HCT116 (cell line): ENCODE data around the gene ABCA9. TPM values are rescaled to one million over a fixed set of nuclear protein-coding genes. Genes with fewer than 3 reads are reported as not detected.
A peak's percentile ranks its signal among the peaks of the same experiment; 100 is the strongest.

Experiments used
- ATAC-seq: fragments of 200-7000 bp; cut with Tn5 transposase; 2 replicates; pipeline ENCODE4 v1.9.1; 2020; ENCODE audit warnings: mild to moderate bottlenecking, moderate library complexity
- BruUV-seq: library from RNA; stranded (reverse); fragments of 400-500 nt; replicated peaks from 2 replicates; lab custom pipeline; 2021; lab: Mats Ljungman, UMichigan
- CTCF ChIA-PET: fragments of 300-600 bp; sonication (Branson Sonifier 250); formaldehyde crosslinking; loops from one replicate; lab custom pipeline; 2021; ENCODE audit warnings: antibody characterized with exemption; lab: Charles Lee
- POLR2A ChIA-PET: fragments of 300-600, 350-600 bp; sonication (Branson Sonifier 250); formaldehyde crosslinking; loops from one replicate; lab custom pipeline; 2021; ENCODE audit warnings: antibody characterized with exemption; lab: Charles Lee
- RAD21 ChIA-PET, 2 experiments: fragments of 300-600 bp; sonication (Branson Sonifier 250); formaldehyde crosslinking; loops; one replicate each; lab custom pipeline; 2023; ENCODE audit warnings: low total read pairs in 2 of 2; ENCODE audit not compliant: uncharacterized antibody in 2 of 2, unreplicated experiment in 2 of 2, low non-redundant PET in 1 of 2; lab: Charles Lee
- DNase-seq: peaks from one replicate; pipeline ENCODE4 v3.0.0-alpha.2; 2010; ENCODE audit warnings: low read depth, low spot score
- H2AFZ ChIP-seq: fragments of 200-600 bp; shearing (Covaris generic), sonication (generic); 2 replicates; pipeline ENCODE4 v1.6.1; 2017; ENCODE audit warnings: low read depth, mixed run types, mixed read lengths, antibody characterized with exemption, low read length; ENCODE audit not compliant: poor library complexity, severe bottlenecking
- H3K27ac ChIP-seq: 2 replicates; pipeline ENCODE4 v1.5.1; 2012; ENCODE audit warnings: low read depth, low read length
- H3K27me3 ChIP-seq: fragments of 200-600 bp; sonication (generic); 2 replicates; pipeline ENCODE4 v1.6.1; 2016; ENCODE audit warnings: mixed run types, low read length, mixed read lengths; ENCODE audit not compliant: insufficient read depth
- H3K36me3 ChIP-seq, 2 experiments: fragments of 200-500 bp in 1 of 2; fragments of 200-600 bp in 1 of 2; sonication (Bioruptor generic) in 1 of 2; sonication (generic) in 1 of 2; 2 replicates each; pipeline versions ENCODE4 v1.5.1 to v1.6.1; 2014 to 2016; ENCODE audit warnings: low read length in 2 of 2, inconsistent platforms in 1 of 2, mixed read lengths in 1 of 2, mixed run types in 1 of 2; ENCODE audit not compliant: insufficient read depth in 2 of 2, control insufficient read depth in 1 of 2
- H3K4me1 ChIP-seq, 2 experiments: fragments of 200-600 bp in 1 of 2; sonication (generic) in 1 of 2; 2 replicates each; pipeline versions ENCODE4 v1.5.1 to v1.6.1; 2012 to 2017; ENCODE audit warnings: low read length in 2 of 2, inconsistent platforms in 1 of 2, mild to moderate bottlenecking in 1 of 2, mixed read lengths in 1 of 2, mixed run types in 1 of 2, moderate library complexity in 1 of 2; ENCODE audit not compliant: insufficient read depth in 2 of 2, control insufficient read depth in 1 of 2
- H3K4me2 ChIP-seq: fragments of 200-600 bp; sonication (generic); 2 replicates; pipeline ENCODE4 v1.6.1; 2017; ENCODE audit warnings: mixed run types, low read length, mixed read lengths
- H3K4me3 ChIP-seq, 2 experiments: fragments of 200-600 bp in 1 of 2; sonication (generic) in 1 of 2; replicated peaks in 1 of 2; 2 replicates each; pipeline ENCODE4 v1.5.1; 2011 to 2016; ENCODE audit warnings: low read length in 2 of 2, control low read depth in 1 of 2, low read depth in 1 of 2, mild to moderate bottlenecking in 1 of 2, mixed read lengths in 1 of 2, mixed run types in 1 of 2
- H3K79me2 ChIP-seq: fragments of 200-600 bp; sonication (generic); 2 replicates; pipeline ENCODE4 v1.6.1; 2017; ENCODE audit warnings: mild to moderate bottlenecking, mixed run types, low read length, moderate library complexity, mixed read lengths; ENCODE audit not compliant: insufficient read depth
- H3K9ac ChIP-seq: fragments of 200-600 bp; sonication (generic); 2 replicates; pipeline ENCODE4 v1.6.1; 2016; ENCODE audit warnings: low read length, mixed read lengths
- H3K9me2 ChIP-seq: fragments of 200-600 bp; sonication (generic), shearing (Covaris generic); 2 replicates; pipeline ENCODE4 v1.6.1; 2017; ENCODE audit warnings: mixed run types, mild to moderate bottlenecking, moderate library complexity; ENCODE audit not compliant: insufficient read depth
- H3K9me3 ChIP-seq, 2 experiments: fragments of 200-500 bp in 1 of 2; fragments of 200-600 bp in 1 of 2; sonication (Bioruptor generic) in 1 of 2; sonication (generic) in 1 of 2; 2 replicates each; pipeline ENCODE4 v1.6.1; 2014 to 2017; ENCODE audit warnings: low read length in 2 of 2, mixed read lengths in 2 of 2, inconsistent platforms in 1 of 2, low read depth in 1 of 2, mild to moderate bottlenecking in 1 of 2, mixed run types in 1 of 2, moderate library complexity in 1 of 2; ENCODE audit not compliant: control insufficient read depth in 1 of 2, insufficient read depth in 1 of 2
- H4K20me1 ChIP-seq: fragments of 200-600 bp; sonication (generic), shearing (Covaris generic); 2 replicates; pipeline ENCODE4 v1.6.1; 2017; ENCODE audit warnings: mixed run types, mild to moderate bottlenecking, moderate library complexity; ENCODE audit not compliant: insufficient read depth
- CTCF ChIP-seq, 3 experiments: fragments of 200-600 bp in 1 of 3; sonication (generic) in 1 of 3; IDR thresholded peaks in 2 of 3; conservative IDR thresholded peaks in 1 of 3; 2 replicates each; pipeline ENCODE4 v1.5.1; 2012 to 2017; ENCODE audit warnings: low read depth in 2 of 3, low read length in 2 of 3, antibody characterized with exemption in 1 of 3, borderline replicate concordance in 1 of 3, control low read depth in 1 of 3, mild to moderate bottlenecking in 1 of 3, mixed read lengths in 1 of 3, mixed run types in 1 of 3, moderate library complexity in 1 of 3; ENCODE audit not compliant: insufficient read depth in 1 of 3
- POLR2AphosphoS5 ChIP-seq: IDR thresholded peaks from 2 replicates; pipeline ENCODE4 v1.6.1; 2011; ENCODE audit warnings: mild to moderate bottlenecking, low read depth, low read length, moderate library complexity
- REST ChIP-seq: IDR thresholded peaks from 2 replicates; pipeline ENCODE4 v1.6.1; 2012; ENCODE audit warnings: low read depth
- SIN3A ChIP-seq: IDR thresholded peaks from 2 replicates; pipeline ENCODE4 v1.6.1; 2012; ENCODE audit warnings: low read depth
- YY1 ChIP-seq: IDR thresholded peaks from 2 replicates; pipeline ENCODE4 v1.6.1; 2011; ENCODE audit warnings: low read length, low read depth, moderate library complexity, mild to moderate bottlenecking; ENCODE audit not compliant: insufficient replicate concordance; ENCODE audit errors: extremely low read depth
- intact Hi-C: fragments of 100-400 bp; cut with micrococcal nuclease; formaldehyde crosslinking; loops from 2 replicates; pipeline ENCODE4 v1.10.0; 2022
- total RNA-seq: library from RNA; stranded (reverse); gene quantifications from one replicate; pipeline ENCODE4 v1.2.1, GENCODE V29; 2021; ENCODE audit not compliant: unreplicated experiment

ABCA9 gene
- total RNA-seq, 1 experiment from 2014 or later = not detected

DNA sequence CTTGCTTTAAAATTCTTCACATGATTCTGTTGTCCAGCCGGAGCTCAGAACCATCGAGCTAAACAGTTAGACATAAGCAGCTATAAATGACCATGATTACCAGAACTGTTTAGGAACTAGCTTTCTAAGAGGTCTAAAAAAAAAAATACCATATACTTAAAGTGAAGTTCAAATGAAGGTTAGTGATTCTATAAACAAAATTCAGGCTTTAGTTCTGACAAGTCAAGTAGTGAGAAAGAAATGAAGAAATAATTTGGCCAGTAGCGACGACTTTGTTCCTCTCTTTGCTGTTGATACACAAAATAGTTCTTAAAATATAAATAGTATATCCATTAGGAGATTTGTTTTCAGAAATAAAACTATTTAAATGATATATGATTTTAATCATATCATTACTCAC, 133.2 kb downstream of the ABCA9 start (continued):
- no peak for TF ChIP-seq POLR2AphosphoS5
- no peak for TF ChIP-seq SIN3A
- no peak for TF ChIP-seq REST
- TF ChIP-seq YY1 = no peak

- H3K4me3 ChIP-seq = no peak overlapping the region
- 0 out of 6 replicates have a peak, but pooled peaks of 1 of the 3 experiments have one; percentile 14 for TF ChIP-seq CTCF (IDR thresholded peaks at IDR 0.05 in 2 of 3, conservative IDR thresholded peaks at IDR 0.05 in 1 of 3; ENCODE audit: borderline replicate concordance in 1 of 3, insufficient read depth in 1 of 3, low read depth in 2 of 3, low read length in 2 of 3)
- TF ChIP-seq REST = no peak
- TF ChIP-seq, all 23 proteins: peak for 1
- RAD21 ChIA-PET = no interaction called here
- CTCF ChIA-PET = interaction anchor here (1.0 to 2.3 kb wide), 4 partner anchors 9 to 19 kb away, joined by 4 to 10 read pairs (median 6); no protein-coding TSS in a partner anchor
- H3K9me3 ChIP-seq = no peaks in the 10 kb centered on the region
- no peak overlapping the region for H3K4me2 ChIP-seq
- no peaks in the 10 kb centered on the region for H3K4me1 ChIP-seq
- no peaks in the 10 kb centered on the region for H3K79me2 ChIP-seq
- H3K27ac ChIP-seq = no peak overlapping the region
- no TSS peak for BruUV-seq
- intact Hi-C loops = no loop called here
- no peak for DNase-seq
- H2AFZ ChIP-seq = no peak overlapping the region
- no peaks in the 10 kb centered on the region for H4K20me1 ChIP-seq
- 0 out of 2 replicates have a peak, but pooled peaks have one; percentile 42 for ATAC-seq
- POLR2A ChIA-PET = no interaction called here
- no peaks in the 10 kb centered on the region for H3K36me3 ChIP-seq
- H3K27me3 ChIP-seq = no peaks in the 10 kb centered on the region
- no peak overlapping the region for H3K9ac ChIP-seq
- H3K9me2 ChIP-seq = no peaks in the 10 kb centered on the region
Observed at GRCh38 chr17:68924793-68925720, 135.7 kb downstream of the ABCA9 start.
